GM18511 (cell line): ENCODE data around the gene KRTDAP.
A peak's percentile ranks its signal among the peaks of the same experiment; 100 is the strongest.

ENCODE experiments used
- ATAC-seq: cut with Tn5 transposase; IDR thresholded peaks from one replicate; pipeline ENCODE4 v1.9.1; 2021; ENCODE audit warnings: mild to moderate bottlenecking, moderate library complexity; ENCODE audit not compliant: unreplicated experiment

Gene KRTDAP, protein sequence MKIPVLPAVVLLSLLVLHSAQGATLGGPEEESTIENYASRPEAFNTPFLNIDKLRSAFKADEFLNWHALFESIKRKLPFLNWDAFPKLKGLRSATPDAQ

DNA sequence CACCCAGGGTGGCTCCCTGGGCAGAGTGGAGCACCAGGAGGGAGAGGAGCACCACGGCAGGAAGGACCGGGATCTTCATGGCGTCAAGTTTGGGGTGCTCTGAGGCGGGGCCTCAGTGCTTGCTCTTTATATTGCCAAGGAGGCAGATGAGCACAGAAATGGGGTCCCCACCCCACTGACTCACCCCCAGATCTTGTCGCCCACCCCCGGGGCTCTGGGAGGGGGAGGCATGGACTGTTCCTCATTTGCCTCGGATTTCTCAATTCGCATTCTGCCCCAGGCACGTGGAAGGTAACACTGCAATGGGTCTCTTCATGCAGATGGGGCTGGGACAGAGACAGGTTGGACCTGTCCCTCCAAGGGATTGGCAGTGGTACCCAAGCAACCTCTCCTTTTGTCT is at the start of gene KRTDAP:
Gene KRTDAP (minus strand): TSS at position 101 of the 400 bp plus-strand sequence. CDS start 22 bp downstream, at position 79.
- ATAC-seq: no peak

DNA sequence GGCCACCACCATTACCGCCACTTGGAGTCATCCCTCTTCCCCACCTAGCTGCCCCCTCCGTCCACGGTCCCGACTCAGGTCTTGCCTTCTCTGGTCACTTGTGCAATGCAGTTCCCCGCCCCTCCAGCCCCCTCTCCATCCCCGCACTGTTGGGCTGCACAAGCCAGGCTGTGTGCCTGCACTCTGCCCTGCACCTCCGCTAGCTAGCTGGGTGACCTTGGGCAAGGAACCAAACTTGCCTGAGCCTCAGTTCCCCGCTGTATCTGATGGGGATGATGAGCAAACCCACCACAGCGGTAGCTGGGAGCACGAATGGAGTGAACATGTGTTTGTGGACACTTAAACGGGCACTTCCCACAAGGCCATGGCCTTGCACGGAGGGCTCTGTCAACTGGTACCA is 49.6 kb upstream of the KRTDAP start:
- no peak for ATAC-seq

DNA sequence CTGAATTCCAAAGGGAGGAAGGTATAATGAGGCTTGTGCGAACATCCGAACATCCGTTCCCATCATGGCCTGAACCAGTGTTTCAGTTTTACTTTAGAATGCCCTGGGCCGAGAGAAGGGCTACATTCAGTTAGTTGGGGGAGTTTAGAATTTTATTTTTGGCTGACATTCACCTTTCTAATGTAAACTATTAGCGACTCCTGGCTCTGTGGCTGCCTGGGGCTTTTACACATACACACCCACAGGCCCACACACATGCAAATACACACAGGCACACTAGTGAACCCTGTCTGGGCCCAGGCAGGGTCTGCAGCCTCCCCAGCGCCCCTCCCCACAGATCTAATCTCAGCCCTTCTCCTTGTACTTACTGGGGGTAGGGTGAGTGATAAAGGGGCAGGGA is 49.0 kb upstream of the KRTDAP start:
- ATAC-seq: no peak

DNA sequence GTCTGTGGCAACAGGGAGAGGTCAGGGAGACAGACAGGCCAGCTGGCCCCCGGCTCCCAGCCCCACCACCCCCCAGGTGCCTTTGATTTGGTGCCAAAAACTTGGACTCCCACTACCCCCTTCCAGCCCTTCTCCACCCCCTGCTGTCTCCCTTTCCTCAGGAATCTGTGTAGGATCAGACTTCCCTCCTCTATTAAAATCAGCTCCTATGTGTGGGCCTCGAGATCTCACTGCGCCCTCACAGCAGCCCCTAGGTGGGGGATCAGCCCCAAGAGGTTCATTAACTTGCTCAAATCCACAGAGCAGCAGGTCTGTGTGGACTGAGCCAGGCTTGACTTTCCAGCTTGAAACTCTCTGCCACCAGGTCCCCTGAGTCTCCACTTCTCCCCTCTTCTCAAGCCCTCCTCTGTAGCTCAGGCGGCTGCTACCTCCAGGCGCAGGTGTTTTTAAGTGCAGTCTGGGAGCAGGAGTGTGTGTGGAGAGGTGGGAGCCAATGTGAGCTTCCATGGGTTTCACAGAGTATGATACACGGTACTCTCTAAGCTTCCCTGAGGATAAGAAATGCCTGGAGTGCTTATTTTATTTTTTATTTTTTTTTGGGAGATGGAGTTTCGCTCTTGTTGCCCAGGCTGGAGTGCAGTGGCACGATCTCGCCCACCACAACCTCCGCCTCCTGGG is 44.7 kb upstream of the KRTDAP start:
- ATAC-seq: no peak

DNA sequence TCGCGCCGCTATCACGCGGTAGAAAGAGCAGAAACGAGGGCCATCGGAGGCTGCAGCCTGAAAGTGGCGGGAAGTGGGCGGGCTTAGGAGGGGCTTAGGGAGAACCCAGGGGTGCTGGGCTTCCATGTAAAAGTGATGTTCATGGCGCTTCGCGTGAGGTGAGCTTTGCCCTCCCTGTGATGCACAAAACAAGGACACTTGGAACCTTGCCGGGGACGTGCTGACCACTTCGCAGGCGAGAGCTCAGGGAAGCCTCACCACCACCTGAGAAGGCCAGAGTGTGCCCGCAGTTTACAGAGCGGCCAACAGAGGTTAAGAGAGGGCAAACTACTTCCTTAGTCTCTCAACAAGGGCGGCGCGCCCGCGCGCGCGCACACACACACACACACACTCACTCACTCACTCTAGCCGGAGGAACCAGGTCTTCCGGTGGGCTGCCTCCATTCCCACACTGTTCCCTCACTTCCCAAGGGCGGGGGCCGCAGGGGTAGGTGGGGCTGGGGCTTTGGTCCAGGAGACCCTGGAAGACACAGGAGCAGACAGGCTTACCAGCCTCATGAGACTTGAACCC is 43.6 kb upstream of the KRTDAP start:
- peak; percentile 50 for ATAC-seq

DNA sequence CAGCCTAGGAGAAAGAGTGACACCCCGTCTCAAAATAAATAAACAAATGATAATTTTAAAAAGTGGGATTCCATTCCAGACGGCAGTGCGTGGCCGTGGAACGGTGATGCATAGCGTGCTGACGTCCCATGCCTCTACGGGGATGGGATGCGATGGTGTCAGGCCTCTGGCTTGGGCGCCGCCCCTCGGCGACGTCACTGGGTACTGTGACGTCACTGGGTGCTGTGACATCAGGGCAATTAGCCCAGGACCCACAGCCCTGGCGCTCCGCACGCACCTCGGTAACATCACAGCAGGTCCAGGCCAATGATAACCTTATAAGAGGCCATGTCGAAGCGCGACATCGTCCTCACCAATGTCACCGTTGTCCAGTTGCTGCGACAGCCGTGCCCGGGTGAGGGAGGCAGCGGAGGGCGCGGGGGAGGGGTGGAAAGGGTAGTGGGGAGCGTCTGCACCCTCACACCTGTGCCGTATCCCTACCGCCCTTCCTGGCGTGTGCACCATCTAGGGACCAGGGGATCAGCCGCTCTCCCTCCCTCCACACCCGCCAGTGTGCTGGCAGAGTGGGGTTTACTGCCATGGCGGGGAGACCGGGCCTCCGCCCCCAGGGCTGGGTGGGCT is 43.0 kb upstream of the KRTDAP start, which contains the start of gene GAPDHS:
Gene GAPDHS (plus strand): TSS at position 256 of the 621 bp plus-strand sequence. CDS start 72 bp downstream, at position 328.
- no peak for ATAC-seq

DNA sequence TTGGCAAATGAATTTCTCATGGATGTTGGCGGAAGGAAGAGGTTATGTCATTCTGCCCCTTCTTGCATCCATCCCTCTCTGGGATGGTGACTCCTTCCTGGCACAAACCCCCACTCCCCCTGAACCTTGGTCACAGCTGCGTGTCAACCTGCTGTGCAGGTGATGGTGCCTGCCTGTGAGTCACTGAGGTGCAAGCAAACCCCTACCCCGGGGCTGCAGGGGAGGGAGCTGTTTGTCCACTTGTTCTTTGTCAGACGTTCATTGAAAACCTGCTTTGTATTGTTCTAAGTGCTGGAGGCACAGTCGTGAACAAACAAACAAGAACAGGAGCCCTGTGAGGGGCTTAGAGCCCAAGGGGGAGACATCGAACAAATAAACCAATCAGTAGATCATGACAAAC is 41.0 kb upstream of the KRTDAP start:
- ATAC-seq: no peak

DNA sequence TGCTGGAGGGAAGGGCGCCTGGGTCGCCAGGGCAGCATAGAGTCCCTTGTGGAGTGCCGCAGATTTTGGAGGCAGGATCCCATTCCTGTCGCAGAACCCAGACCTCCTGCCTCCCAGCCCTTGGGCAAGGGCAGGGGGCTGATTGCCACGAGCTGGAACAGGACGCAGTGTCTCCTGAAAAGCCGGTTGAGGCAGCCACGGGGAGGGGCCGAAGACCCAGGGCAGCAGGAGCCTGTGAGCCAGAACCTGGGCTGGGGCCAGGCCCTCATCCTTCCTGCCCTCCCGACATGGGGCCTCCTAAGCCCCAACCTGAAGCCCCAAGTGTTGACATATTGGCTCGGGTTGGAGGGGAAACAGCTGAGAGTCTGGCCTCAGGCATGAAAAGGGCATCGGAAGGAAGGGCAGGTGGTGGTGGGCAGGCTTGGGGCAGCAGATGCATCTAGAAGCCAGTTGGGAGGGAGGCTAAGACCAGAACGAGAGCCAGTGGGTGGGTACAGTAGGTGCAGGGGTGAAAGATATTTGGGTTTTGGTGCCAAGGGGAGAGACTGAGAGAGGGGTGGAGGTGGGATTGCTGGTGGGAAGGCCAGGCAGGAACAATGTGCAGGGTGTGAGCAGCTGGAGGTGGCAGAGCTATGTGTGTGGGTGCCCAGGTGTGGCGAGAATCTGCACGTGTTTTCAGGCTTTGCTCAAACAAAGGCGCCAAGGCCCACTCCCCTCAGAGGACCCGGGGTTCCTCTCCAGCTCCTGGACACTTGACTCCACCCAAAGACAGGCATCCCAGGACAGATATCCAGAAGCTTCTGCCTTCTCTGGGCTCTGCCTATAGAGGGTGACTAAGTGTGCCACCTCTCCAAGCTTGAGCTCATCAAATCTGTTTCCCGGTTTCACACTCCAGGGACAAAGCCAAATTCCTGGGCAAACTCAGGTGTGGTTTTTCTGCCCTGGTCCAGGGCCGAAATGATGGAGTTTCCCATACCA is 39.3 kb upstream of the KRTDAP start:
- ATAC-seq: no peak

DNA sequence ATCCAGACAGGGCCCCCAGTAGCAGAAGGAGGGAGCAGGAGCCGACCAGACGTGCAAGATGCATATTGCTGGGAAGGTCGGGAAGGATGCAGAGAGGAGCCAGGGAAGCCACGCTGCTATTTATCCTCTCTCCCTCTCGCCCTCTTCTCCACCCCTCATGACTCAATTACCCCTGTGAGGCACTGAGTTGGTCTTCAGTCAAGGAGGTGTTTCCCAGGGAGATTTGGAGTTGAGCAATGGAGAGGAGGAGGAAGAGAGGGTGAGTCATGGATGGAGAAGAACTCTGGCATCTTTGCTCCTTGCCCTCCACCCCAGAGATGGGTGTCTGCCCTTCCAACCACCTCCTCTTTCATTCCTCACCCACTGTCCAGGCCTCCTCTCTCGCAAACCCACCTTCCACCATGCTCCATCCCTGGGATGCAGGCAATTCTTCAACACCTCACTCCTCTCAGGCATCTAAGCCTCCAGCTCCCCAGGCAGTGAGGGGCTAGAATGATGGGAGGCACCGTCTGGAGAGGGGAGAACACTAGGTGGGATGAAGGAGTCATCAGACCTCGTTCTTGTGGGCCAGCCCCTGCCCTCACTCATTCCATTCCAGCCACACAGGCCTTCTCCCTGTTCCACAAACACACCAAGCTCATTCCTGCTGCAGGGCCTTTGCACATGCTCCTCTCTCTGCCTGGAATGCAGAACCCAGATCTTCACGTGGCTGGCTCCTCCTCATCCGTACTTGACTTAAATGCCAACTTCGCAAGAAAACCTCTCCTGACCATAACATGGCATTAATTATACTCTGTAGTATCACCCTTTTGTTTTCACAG is 38.2 kb upstream of the KRTDAP start, which contains the start of gene SBSN:
Gene SBSN (minus strand): TSS at position 94 of the 821 bp plus-strand sequence. CDS start 30 bp downstream, at position 64.
- no peak for ATAC-seq

DNA sequence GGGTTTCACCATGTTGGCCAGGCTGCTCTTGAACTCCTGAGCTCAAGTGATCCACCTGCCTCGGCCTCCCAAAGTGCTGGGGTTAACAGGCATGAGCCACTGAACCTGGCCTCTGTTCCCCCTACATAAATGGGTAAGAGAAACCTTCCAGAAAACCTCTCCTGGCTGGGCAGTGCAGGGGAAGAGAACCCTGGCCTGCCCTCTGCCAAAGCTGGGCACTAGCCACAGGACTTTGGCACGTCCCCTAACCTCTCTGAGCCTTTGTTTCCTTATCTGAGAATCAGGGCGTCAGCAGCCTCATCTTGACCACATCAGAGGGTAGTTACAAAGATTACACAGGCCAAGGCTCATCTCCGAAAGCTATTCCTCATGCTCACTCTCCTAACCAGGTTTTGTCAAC is 35.6 kb upstream of the KRTDAP start:
- ATAC-seq: no peak

DNA sequence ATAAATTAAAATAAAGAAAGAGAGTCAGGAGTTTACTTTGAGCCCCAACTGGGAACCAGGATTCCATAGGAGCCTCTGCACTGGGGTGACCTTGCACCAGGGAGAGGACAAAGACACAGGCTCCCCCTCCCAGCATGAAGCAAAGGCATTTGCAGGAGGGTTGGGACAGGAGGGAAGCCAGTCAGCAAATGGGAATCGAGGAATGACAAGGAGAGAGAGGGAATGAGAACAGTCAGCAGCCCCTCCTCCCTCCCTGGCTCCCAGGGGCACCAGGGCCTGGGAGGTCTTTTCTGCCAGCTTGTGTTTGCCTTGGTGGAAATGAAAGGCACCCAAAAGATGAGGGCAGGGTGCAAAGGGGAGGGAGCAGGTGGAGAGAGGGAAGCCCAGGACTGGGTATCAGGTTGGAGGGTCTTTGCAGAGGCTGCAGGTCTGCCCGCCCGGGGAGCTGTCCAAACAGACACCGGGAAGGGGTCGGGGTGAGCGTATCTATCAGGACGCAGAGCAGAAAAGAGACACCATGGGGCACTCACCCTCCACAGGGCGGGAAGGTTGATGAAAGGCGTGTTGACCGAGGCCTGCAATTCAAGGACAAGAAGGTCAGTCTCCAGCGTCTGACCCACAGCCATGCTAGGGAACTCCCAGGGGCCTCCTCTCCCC is 34.0 kb upstream of the KRTDAP start:
- no peak for ATAC-seq

DNA sequence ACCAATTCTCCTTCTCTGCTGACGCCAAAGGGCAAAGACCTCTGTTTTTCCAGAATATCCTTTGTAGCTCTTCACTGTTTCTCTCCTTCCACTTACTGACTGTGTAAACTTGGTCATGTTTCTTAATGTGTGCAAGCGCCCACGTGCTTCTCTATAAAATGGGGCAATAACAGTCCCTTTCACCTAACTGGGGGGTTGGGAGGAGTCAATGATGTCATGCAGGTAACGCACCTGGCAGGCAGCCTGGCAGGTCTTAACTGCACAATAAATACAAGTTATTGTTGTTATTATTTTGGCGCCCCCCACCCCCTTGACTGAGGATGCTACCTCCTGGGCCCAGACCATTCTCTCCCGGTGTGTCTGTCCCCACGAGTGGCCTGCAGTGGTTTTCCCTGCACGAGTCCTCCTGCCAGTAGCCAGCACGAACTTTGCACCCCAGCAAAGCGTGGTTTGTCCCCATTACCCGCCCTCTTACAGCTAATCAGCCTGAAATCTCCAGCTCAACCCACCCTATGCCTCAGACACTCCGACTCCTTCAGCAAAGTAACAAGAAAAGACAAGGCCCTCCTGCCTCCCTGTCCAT is 32.6 kb upstream of the KRTDAP start:
- no peak for ATAC-seq

DNA sequence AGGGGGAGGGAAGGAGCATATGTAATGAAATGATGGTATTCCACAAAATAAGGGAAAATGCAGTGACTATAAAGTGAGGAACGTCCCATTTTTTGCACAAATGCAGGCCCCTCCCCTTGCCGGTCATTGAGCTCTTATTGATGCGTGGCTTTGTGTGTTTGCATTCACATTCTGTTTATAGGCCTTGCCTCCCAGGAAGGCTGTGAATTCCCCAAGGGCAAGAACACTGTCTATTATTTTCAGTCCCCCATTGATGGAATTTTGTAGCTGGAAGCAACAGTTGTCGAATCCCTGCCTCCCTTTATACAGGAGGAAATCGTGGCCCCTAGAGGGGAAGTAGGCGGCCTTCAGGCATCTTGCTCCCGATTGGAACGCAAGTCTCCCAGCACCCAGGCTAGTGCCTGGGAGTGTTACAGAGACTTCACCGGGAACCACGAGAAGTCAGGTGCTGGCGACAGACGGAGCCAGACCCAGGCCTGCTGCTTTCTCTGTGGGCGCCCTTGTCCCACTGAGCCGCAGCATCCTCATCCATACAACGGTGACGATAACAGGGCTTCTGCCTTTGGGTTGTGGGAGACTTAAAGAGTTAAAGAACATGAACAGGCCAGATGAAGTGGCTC is 31.0 kb upstream of the KRTDAP start:
- ATAC-seq: no peak

DNA sequence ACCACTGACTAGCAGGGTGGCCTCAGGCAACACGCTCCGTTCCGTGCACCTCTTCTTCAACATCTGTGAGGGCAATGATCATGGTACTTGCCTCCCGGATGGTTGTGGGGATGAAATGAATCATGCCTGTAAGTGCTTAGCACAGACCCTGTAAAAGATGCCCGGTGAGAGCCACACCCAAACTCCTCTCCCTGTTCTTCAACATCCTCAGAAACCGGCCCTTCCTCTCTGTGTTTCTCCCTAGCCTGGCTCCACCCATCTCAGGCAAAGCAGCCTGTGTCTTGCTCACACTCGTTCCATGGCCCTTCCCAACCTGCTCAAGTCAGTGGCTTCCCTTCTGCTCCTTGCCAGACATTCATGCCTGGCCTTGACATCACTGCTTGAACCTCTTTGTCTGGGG is 29.0 kb upstream of the KRTDAP start:
- ATAC-seq: no peak

DNA sequence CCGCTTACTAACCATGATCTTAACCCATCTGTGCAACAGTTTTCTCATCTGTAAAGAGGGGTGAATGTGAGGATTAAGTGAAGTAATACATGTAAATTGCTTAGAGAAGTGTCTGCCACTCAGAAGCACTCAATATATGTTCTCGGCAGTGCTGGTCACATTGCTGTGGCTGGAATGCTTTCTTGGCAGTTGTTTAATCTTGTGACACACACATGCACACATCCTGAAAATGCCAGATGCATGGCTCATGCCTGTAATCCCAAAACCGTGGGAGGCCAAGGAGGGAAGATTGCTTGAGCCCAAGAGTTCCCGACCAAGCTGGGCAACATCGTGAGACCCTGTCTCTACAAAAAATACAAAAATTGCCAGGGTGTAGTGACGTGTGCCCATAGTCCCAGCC is 28.0 kb upstream of the KRTDAP start:
- no peak for ATAC-seq

DNA sequence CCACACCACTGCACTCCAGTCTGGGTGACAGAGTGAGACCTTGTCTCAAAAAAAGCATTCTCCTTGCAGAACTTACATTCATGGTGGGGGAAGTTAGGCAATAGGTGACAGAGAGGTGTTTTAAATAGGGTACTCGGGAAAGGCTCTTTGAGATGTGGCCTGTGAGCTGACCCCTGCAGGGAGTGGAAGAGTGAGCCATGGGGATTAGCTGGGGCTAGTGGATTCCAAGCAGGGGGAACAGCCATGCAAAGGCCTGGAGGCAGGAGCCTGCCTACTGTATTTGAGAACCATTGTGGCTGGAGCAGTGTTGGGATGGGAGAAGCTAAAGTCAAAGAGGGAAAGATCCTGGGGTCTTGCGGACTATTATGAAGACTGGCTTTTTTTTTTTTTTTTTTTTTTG is 27.1 kb upstream of the KRTDAP start:
- no peak for ATAC-seq

DNA sequence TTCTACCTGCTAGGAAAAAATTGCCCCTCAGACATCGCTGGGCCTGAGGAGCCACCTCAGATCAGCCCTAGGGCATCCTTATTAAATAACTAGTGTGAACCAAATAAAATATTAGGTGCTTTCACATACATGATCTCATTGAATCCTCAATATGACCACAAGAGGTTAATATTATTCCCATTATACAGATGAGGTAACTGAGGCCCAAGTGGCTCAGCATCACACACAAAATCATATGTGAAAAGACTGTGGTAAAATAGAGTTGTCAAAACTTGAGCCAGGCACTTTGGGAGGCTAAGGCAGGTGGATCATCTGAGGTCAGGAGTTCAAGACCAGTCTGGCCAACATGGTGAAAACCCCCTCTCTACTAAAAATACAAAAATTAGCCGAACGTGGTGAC is 26.0 kb upstream of the KRTDAP start:
- no peak for ATAC-seq

DNA sequence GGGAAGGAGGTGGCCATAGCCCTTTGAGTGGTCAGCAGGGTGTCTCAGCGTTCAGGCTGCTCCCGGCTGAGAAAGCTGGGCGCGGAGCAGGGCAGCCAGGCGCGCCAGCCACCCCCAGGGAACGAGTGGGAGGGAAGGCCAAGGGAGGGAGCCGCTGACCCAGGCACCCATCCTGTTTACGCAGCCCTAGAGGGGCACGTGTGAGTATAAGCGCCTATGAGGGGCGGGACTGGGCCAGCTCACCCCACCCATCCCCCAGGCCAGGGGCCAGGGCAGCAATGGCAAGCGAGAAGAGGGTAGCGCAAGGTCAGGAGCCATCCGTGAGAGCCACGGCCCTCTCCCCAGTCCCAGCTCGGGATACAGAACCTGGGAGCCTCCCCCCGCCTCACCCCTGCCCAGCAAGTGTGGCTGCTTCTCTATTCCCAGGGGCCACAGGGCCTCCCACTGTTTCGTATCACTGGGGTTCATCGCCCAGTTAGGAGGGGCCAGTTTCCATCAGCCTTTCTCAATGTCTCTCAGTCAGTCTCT is 24.1 kb upstream of the KRTDAP start:
- ATAC-seq: no peak
